Left lobe of liver (tissue), 2 donors: ENCODE data around the gene PSMD8. TPM values are rescaled to one million over a fixed set of nuclear protein-coding genes. Genes with fewer than 3 reads are reported as not detected.
A peak's percentile ranks its signal among the peaks of the same experiment; 100 is the strongest.
"Not testable (repeated sequence)": the region's sequence is repeated elsewhere in the genome, so short reads cannot be mapped to it uniquely, and the experiment has no call there.

Source experiments
- ATAC-seq: fragments of 200-7000 bp; cut with Tn5 transposase; one replicate; pipeline ENCODE4 v1.9.1; 2020; ENCODE audit warnings: mild to moderate bottlenecking, moderate library complexity
- DNase-seq: peaks from one replicate; pipeline ENCODE4 v3.0.0-alpha.2; 2020; ENCODE audit warnings: low spot score
- total RNA-seq: library from RNA; stranded (reverse); gene quantifications from one replicate; pipeline ENCODE4 v1.2.1, GENCODE V29; 2021
- donor health status: DM: no; HTN: no; CAD: no; lungs with moderate emphysema.
- donor health status: DM: no; HTN: yes; CAD: no.

Gene PSMD8
- total RNA-seq, result 62.5 TPM

GRCh38 chr19:38374332-38375097 lies at the start of gene PSMD8:
TSS of gene PSMD8 (plus strand) at chr19:38374571. CDS start at chr19:38374602, 31 bp downstream.
- DNase-seq (peak; percentile 99), ATAC-seq (peak; percentile 98)

DNA sequence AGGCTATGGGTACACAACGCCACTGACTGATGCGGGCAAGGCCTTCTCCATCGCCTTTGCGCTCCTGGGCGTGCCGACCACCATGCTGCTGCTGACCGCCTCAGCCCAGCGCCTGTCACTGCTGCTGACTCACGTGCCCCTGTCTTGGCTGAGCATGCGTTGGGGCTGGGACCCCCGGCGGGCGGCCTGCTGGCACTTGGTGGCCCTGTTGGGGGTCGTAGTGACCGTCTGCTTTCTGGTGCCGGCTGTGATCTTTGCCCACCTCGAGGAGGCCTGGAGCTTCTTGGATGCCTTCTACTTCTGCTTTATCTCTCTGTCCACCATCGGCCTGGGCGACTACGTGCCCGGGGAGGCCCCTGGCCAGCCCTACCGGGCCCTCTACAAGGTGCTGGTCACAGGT lies 47.8 kb upstream of the PSMD8 start:
- ATAC-seq (no peak), DNase-seq (no peak)

DNA sequence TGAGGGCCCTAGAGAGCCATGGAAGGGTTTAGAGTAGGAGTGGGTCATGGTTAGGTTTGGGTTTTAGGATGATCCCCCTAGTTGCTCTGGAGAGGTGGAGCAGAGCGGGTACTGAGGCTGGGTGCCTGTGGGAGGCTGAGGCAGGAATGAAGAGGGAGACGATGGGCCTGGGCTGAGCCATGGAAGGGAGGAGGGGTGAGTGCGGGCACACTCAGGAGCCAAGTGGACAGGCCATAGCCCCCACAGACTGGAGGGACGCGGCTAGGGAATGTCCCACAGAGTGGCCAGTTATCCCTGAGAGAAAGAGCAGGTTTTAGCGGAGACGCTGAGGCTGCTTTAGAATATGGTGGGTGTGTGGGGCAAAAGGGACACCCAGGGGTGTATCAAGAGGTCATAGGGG lies 44.7 kb upstream of the PSMD8 start:
- no peak for ATAC-seq
- no peak for DNase-seq

- no peak for ATAC-seq
- no peak for DNase-seq
Observed at GRCh38 chr19:38331728-38332127, 42.6 kb upstream of the PSMD8 start.

DNA sequence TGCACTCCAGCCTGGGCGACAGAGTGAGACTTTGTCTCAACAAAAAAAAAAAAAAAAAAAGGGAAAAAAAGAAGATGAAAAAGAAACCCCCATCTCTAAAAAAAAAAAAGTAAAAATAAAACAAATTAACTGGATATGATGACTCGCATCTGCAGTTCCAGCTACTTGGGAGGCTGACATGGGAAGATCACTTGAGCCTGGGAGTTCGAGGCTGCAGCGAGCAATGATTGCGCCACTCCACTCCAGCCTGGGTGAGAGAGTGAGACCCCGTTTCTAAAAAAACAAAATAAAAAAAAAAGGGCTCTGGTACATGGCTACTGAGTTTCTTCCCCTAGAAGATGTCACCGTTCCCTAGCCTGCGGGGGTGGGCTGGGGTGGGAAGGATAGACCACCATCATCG lies 41.1 kb upstream of the PSMD8 start:
- DNase-seq (no peak), ATAC-seq (no peak)

- peak; percentile 86 for ATAC-seq
- peak; percentile 96 for DNase-seq
Observed at GRCh38 chr19:38335949-38336637, 38.3 kb upstream of the PSMD8 start.

DNA sequence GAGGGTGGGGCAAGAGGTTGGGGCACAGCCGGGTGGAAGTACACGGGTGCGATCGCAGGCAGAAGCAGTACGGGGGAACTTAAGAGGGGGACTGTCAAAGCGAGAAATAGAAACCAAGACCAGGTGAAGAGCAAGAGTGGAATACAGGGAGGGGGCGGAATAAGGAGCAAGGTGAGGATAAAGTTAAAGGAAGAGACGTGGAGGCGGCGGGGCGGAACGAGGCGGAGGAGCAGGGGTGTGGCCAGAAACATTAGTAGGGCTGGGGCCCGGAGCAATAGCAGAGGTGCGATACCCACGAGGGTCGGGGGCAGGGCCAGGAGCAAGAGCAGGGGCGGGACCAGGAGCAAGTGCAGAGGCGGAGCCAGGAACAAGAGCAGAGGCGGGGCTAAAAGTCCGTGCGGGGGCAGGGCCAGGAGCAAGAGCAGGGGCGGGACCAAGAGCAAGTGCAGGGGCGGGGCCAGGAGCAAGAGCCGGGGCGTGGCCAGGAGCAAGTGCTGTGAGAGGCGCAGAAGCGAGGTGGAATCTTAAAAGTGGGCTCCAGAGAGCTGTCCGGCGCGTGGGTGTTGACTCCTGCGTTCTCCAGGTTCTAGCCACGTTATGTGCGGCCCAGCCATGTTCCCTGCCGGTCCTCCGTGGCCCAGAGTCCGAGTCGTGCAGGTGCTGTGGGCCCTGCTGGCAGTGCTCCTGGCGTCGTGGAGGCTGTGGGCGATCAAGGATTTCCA lies 37.6 kb upstream of the PSMD8 start:
- ATAC-seq, result peak; percentile 77
- DNase-seq, result peak; percentile 93

- no peak for ATAC-seq
Observed at GRCh38 chr19:38337360-38337653, 37.1 kb upstream of the PSMD8 start.

GRCh38 chr19:38339011-38339410 lies 35.4 kb upstream of the PSMD8 start:
- DNase-seq, ATAC-seq: not testable (repeated sequence)

More at GRCh38 chr19:38337360-38337653, 37.1 kb upstream of the PSMD8 start:
- no peak for DNase-seq

DNA sequence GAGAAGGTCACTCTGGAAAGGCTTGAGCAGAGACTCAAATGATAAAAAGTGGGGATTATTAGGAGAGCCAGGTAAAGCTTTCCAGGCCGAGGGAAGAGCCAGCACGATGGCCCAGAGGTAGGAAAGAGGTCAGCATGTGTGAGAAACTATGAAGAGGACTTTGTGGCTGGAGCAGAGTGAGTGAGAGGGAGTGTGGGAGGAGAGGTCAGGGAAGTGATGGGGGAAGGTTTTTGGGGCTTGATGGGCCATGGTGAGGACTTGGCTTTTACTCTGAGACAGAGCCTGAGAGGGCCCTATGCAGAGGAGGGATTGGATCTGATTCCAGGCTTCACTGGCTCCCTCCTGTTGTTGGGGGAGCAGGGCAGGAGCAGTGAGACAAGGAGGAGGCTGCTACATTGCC lies 33.4 kb upstream of the PSMD8 start:
- no peak for DNase-seq
- no peak for ATAC-seq

- DNase-seq (no peak), ATAC-seq (no peak)
Observed at GRCh38 chr19:38346837-38347236, 27.5 kb upstream of the PSMD8 start.

DNA sequence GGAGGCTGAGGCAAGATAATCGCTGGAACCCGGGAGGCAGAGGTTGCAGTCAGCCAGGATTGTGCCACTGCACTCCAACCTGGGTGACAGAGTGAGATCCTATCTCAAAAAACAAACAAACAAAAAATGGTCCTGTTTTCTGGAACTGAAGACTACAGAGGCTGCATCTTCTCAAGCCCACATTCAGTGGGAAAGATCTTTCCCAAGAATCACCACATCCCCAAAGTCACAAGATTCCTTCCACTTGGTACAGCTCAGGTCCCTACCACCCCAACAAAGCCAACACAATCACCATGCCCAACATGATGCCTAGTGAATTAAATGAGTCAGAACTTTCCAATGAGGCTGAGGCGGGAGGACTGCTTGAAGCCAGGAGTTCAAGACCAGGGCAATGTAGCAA lies 23.5 kb upstream of the PSMD8 start:
- DNase-seq, result no peak
- no peak for ATAC-seq

GRCh38 chr19:38351865-38352395 lies 22.4 kb upstream of the PSMD8 start:
- ATAC-seq (peak; percentile 17), DNase-seq (no peak)

- ATAC-seq (no peak), DNase-seq (no peak)
Observed at GRCh38 chr19:38352611-38353010, 21.8 kb upstream of the PSMD8 start.

DNA sequence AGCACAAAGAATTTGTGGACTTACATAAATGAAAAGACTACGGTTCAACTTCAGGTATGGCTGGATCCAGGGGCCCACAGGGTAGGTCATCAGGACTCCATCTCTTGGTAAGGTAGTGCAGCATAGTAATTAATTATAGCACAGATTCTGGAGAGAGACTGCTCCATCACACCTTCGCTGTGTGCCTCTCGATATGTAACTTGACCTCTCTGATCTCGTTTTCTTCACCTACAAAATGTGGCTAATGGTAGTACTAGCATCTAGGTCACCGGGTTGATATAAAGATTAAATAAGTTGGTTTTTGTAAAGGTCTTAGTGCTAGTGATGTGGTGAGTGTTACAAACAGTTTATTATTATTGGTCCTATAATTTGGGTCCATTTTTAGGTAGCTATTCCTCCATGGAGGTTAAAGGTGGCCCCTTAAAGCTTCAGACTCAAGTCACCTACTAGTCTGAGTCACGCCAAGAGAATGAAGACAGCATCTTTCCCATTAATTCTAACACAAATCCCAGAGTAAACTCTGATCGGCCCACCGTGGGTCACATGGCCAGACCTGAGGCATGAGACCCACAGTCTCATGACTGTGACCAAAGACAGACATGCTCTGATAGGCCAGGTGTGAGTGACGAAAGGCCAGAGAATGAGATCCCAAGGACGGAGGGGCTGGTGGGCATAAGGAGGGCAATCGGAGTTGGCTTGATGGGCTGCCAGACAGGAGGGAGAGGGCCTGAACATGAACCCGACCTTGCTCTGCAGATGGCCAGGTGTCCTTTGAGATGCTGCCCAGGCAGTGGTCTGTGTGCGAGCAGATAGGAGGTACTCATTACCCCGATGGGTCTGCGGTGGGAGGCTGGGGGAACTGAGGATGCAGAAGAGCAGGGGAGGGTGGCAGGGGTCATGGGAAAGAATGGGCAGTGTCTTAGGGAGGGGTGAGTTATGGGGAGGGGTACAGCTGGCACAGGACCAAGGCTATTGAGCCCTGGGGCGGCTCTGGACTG lies 18.3 kb upstream of the PSMD8 start:
- DNase-seq (no peak), ATAC-seq (no peak)

- DNase-seq (no peak), ATAC-seq (no peak)
Observed at GRCh38 chr19:38358071-38358470, 16.3 kb upstream of the PSMD8 start.

- no peak for ATAC-seq
- no peak for DNase-seq
Observed at GRCh38 chr19:38359242-38360021, 14.9 kb upstream of the PSMD8 start.

DNA sequence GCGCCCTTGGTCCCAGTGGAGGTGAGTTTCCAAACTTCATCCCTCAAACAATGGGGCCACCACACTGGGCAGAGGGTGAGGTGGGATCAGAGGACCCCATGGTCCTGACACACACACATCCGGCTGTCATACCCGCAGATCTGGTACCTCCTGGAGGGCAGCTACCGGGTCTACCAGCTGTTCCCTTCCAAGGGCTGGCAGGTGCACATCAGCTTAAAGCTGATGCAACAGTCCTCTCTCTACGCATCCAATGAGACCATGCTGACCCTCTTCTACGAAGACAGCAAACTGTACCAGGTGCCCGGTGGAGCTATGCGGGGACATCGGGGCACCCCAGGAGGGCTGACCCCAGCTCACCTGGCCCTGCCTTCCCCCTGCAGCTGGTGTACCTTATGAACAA lies 14.0 kb upstream of the PSMD8 start:
- ATAC-seq (no peak), DNase-seq (no peak)

DNA sequence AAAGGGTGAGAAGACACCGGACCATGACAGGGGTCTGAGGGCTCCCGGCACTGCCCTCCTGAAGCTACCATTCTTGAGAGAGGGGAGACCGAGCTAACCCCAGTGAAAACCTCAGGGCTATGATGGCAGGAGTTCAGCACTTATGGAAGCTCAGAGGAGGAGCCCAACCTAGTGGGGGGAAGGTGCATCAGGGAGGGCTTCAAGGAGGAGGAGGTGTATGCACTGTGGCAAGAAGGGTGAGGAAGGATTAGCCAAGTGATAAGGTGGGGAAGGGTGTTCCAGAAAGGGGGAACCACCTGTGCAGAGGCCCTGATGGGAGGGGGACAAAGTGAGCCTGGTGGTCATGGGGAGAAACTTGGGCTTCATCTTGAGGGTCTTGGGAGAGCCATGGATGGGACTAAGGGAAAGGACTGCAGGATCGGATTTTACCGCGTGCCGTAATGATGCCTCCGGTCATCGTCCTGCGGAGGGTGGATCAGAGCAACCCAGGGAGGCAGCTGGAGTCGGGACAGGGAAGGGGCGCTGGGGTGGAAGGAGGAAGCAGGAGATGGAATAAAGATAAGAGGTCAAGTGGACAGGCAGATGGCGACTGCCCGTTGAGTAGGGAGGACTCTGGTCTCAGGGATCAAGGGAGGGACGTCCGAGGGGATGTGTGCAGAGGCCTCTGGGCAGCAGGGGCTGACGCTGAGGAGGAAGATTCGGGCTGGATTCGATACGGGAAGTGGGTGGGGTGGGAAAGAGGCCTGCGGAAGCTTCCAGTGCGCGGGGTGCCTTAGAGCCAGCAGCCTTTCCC lies 13.3 kb upstream of the PSMD8 start:
- peak; percentile 36 for ATAC-seq
- no peak for DNase-seq
